T1000 (cell line): ENCODE results near the gene C3orf49.

Experiments used
- DNase-seq: peaks from one replicate; lab custom pipeline; 2025; ENCODE audit warnings: mixed read lengths; lab: John Stamatoyannopoulos, UW

C3orf49 gene

GRCh38 chr3:63886858-63887257, 67.8 kb downstream of the C3orf49 start:
- no peak for DNase-seq

- no peak for DNase-seq
Measured at GRCh38 chr3:63891518-63891917, 72.4 kb downstream of the C3orf49 start.

GRCh38 chr3:63892773-63893352, 73.8 kb downstream of the C3orf49 start:
- DNase-seq: no peak

- no peak for DNase-seq
Measured at GRCh38 chr3:63895422-63896189, 76.5 kb downstream of the C3orf49 start.

GRCh38 chr3:63896332-63897030, 77.4 kb downstream of the C3orf49 start:
- DNase-seq: no peak
